Measurements from ENCODE around the gene PDE10A.
"Not testable (repeated sequence)": the region's sequence is repeated elsewhere in the genome, so short reads cannot be mapped to it uniquely, and the experiment has no call there.

The PDE10A gene

GRCh38 chr6:165511807-165512206, 151.2 kb downstream of the PDE10A start:
- H3K4me3 ChIP-seq (ENCODE audit: low read length), result no peak overlapping the region
- TF ChIP-seq CTCF (IDR thresholded peaks at IDR 0.05; ENCODE audit: insufficient read depth, low read depth, low read length, missing control alignments), result no peak
- DNase-seq (ENCODE audit: low read depth), result no peak

- TF ChIP-seq CTCF (IDR thresholded peaks at IDR 0.05; ENCODE audit: insufficient read depth, low read depth, low read length, missing control alignments), result no peak
- no peak for DNase-seq (ENCODE audit: low read depth)
- H3K4me3 ChIP-seq (ENCODE audit: low read length), result no peak overlapping the region
Measured at GRCh38 chr6:165508321-165508869, 154.6 kb downstream of the PDE10A start.

DNA sequence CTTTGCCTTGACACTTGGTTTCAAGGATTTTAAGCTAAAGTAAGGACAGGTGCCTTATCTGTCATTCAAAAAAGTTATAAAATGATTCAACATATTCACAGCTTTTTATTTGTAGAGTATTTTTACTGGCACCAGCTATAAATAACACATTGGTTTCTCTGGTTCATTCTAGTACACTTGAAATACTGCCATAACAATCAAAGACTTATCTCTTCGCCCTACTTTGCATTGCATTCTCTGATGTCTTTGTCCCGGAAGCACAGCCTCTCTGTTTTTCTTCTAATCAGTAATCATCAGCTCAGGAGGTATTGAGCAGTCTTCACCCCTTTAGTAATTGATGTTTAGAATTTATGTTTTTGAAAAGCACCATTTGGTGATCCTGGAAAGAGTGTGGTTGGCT, 156.4 kb downstream of the PDE10A start:
- DNase-seq (ENCODE audit: low read depth), result no peak
- no peak overlapping the region for H3K4me3 ChIP-seq (ENCODE audit: low read length)
- no peak for TF ChIP-seq CTCF (IDR thresholded peaks at IDR 0.05; ENCODE audit: insufficient read depth, low read depth, low read length, missing control alignments)

DNA sequence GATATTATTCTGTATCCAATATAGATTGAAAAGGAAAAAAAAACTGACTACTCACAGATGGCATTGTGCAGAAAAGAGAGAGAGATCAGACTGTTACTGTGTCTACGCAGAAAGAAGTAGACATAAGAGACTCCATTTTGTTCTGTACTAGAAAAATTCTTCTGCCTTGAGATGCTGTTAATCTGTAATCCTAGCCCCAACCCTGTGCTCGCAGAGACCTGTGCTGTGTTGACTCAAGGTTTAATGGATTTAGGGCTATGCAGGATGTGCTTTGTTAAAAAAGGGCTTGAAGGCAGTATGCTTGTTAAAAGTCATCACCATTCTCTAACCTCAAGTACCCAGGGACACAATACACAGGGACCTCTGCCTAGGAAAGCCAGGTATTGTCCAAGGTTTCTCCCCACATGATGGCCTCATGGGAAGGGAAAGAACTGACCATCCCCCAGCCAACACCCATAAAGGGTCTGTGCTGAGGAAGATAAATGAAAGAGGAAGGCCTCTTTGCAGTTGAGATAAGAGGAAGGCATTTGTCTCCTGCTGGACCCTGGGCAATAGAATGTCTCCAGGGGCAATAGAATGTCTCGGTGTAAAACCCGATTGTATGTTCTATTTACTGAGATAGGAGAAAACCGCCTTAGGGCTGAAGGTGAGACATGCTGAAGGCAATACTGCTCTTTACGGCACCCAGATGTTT, 162.7 kb downstream of the PDE10A start:
- H3K4me3 ChIP-seq (ENCODE audit: low read length); DNase-seq (ENCODE audit: low read depth): not testable (repeated sequence)

GRCh38 chr6:165497472-165497871, 165.6 kb downstream of the PDE10A start:
- no peak for DNase-seq (ENCODE audit: low read depth)
- H3K4me3 ChIP-seq (ENCODE audit: low read length), result no peak overlapping the region
- TF ChIP-seq CTCF (IDR thresholded peaks at IDR 0.05; ENCODE audit: insufficient read depth, low read depth, low read length, missing control alignments), result no peak

DNA sequence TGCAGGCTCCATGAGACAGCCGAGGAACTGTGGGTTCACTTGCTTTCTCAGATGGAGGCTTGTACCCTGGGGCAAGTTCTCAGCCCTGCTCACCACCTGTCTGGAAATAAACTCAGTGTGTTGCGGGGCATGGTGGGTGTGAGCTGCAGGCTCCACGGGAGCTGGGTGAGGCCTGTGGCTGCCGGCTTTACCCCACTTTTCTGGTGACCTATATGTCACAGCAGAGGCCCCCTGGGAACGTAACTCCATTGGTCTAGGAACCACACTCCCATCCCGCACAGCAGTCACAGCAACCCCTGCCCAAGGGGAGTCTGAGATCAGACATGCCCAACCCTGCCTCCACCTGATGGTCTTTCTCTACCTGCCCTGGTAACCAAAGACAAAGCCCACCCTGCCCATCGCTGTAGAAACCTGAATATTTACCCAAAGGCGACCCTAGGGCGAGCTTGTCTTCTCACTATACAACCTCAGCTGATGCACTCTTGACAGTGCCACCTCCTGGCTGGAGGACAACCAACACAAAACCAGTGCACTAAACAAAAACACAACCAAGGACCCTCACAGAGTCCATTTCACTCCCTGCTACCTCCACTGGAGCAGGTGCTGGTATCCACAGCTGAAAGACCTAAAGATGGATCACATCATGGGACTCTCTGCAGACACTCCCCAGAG, 174.3 kb downstream of the PDE10A start:
- no peak for DNase-seq (ENCODE audit: low read depth)
- H3K4me3 ChIP-seq (ENCODE audit: low read length), result no peak overlapping the region
- no peak for TF ChIP-seq CTCF (IDR thresholded peaks at IDR 0.05; ENCODE audit: insufficient read depth, low read depth, low read length, missing control alignments)

DNA sequence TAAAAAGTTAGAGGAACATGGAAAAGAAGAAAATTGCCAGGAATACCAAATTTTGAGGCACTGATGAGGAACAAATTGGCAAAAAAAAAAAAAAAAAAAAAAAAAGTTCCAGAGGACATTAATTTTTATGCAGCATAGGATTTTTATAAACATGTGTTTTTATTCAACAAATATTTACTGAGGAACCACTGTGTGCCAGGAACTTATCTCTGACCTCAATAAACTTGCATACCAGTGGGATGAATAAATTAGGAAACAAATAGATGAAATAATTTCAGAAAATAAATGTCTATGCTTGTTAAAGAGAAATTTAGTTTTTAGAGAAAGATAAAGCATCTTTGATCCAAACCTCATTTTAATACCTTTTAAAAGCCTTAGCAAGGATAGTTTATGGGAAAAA, 175.1 kb downstream of the PDE10A start:
- DNase-seq (ENCODE audit: low read depth), result no peak
- TF ChIP-seq CTCF (IDR thresholded peaks at IDR 0.05; ENCODE audit: insufficient read depth, low read depth, low read length, missing control alignments), result no peak

More for the DNA sequence above, 175.1 kb downstream of the PDE10A start:
- H3K4me3 ChIP-seq (ENCODE audit: low read length), result no peak overlapping the region

Measured in epithelial cell of esophagus (primary cell).